H1 (cell line): ENCODE measurements around the gene ATP2B1. TPM values are rescaled to one million over a fixed set of nuclear protein-coding genes. Genes with fewer than 3 reads are reported as not detected.

Experiments used
- CTCF ChIA-PET: fragments of 300-600 bp; sonication (Branson Sonifier 250); formaldehyde crosslinking; loops from one replicate; lab custom pipeline; 2021; ENCODE audit not compliant: partially characterized antibody; lab: Charles Lee
- POLR2A ChIA-PET: fragments of 300-600 bp; sonication (Branson Sonifier 250); formaldehyde crosslinking; loops from one replicate; lab custom pipeline; 2021; ENCODE audit warnings: inconsistent platforms; ENCODE audit not compliant: partially characterized antibody; lab: Charles Lee
- DNase-seq, 2 experiments: peaks; one replicate each; pipeline versions ENCODE4 v3.0.0 to v3.0.0-alpha.2; 2010 to 2022; ENCODE audit warnings: low spot score in 2 of 2, low read depth in 1 of 2, mixed read lengths in 1 of 2
- FAIRE-seq: peaks from 2 replicates; lab custom pipeline; 2011; peaks lifted over from hg19 to GRCh38; lab: Jason Lieb, UNC
- H2AFZ ChIP-seq: 2 replicates; pipeline ENCODE4 v1.8.1; 2012; ENCODE audit warnings: low read length, inconsistent platforms
- H2AK5ac ChIP-seq: 2 replicates; pipeline ENCODE4 v1.6.1; 2013; ENCODE audit warnings: low read depth, low read length
- H2BK120ac ChIP-seq: replicated peaks from 2 replicates; pipeline ENCODE3; 2013; ENCODE audit warnings: low read depth, low read length, inconsistent platforms
- H2BK12ac ChIP-seq: 2 replicates; pipeline ENCODE4 v1.6.1; 2013; ENCODE audit warnings: low read depth, low read length
- H2BK15ac ChIP-seq: 2 replicates; pipeline ENCODE4 v1.6.1; 2013; ENCODE audit warnings: low read length
- H2BK20ac ChIP-seq: 2 replicates; pipeline ENCODE4 v1.6.1; 2013; ENCODE audit warnings: low read length
- H2BK5ac ChIP-seq: 2 replicates; pipeline ENCODE4 v1.6.1; 2013; ENCODE audit warnings: low read depth, low read length
- H3K14ac ChIP-seq: 2 replicates; pipeline ENCODE4 v1.6.1; 2013; ENCODE audit warnings: inconsistent platforms; ENCODE audit not compliant: insufficient read length
- H3K18ac ChIP-seq: 2 replicates; pipeline ENCODE4 v1.6.1; 2013; ENCODE audit warnings: low read length; ENCODE audit errors: extremely low read depth
- H3K23ac ChIP-seq: 2 replicates; pipeline ENCODE4 v1.6.1; 2013; ENCODE audit warnings: inconsistent platforms; ENCODE audit not compliant: insufficient read length
- H3K23me2 ChIP-seq: 2 replicates; pipeline ENCODE4 v1.6.1; 2013; ENCODE audit warnings: low read depth, low read length
- H3K27ac ChIP-seq: 2 replicates; pipeline ENCODE4 v1.6.1; 2011; ENCODE audit warnings: low read depth, low read length, inconsistent platforms
- H3K27me3 ChIP-seq, 4 experiments: replicated peaks in 1 of 4; 1 replicate in 1 of 4; 2 replicates in 3 of 4; pipeline versions ENCODE4 v1.6.1 to v1.8.1; 2011 to 2013; ENCODE audit warnings: low read length in 3 of 4, mild to moderate bottlenecking in 3 of 4, inconsistent platforms in 2 of 4, mixed read lengths in 2 of 4, moderate library complexity in 1 of 4; ENCODE audit not compliant: control insufficient read depth in 3 of 4, insufficient read depth in 3 of 4; ENCODE audit errors: extremely low read depth in 1 of 4
- H3K36me3 ChIP-seq, 4 experiments: 2 replicates each; pipeline versions ENCODE4 v1.6.1 to v1.8.1; 2011 to 2013; ENCODE audit warnings: mild to moderate bottlenecking in 4 of 4, low read length in 3 of 4, moderate library complexity in 2 of 4, control low read depth in 1 of 4, inconsistent platforms in 1 of 4; ENCODE audit not compliant: insufficient read depth in 4 of 4, control insufficient read depth in 2 of 4
- H3K4ac ChIP-seq: replicated peaks from 2 replicates; pipeline ENCODE3; 2013; ENCODE audit warnings: low read length, low read depth, mixed read lengths, inconsistent platforms; ENCODE audit not compliant: insufficient read length
- H3K4me1 ChIP-seq, 4 experiments: replicated peaks in 1 of 4; 1 replicate in 1 of 4; 2 replicates in 3 of 4; pipeline versions ENCODE4 v1.6.1 to v1.8.1; 2011 to 2013; ENCODE audit warnings: low read length in 3 of 4, inconsistent platforms in 2 of 4, mixed read lengths in 1 of 4; ENCODE audit not compliant: insufficient read depth in 4 of 4, control insufficient read depth in 3 of 4
- H3K4me2 ChIP-seq, 2 experiments: 2 replicates each; pipeline versions ENCODE4 v1.6.1 to v1.8.1; 2011 to 2013; ENCODE audit warnings: low read depth in 2 of 2, low read length in 2 of 2, control low read depth in 1 of 2, inconsistent platforms in 1 of 2, mild to moderate bottlenecking in 1 of 2; ENCODE audit not compliant: insufficient read depth in 1 of 2
- H3K4me3 ChIP-seq, 4 experiments: fragments of 200-600, 300-600 bp in 1 of 4; sonication (generic), shearing (Covaris generic), sonication (Bioruptor Twin) in 1 of 4; 2 replicates each; pipeline versions ENCODE4 v1.5.1 to v1.8.1; 2011 to 2016; ENCODE audit warnings: low read length in 4 of 4, low read depth in 3 of 4, control low read depth in 2 of 4, inconsistent platforms in 2 of 4, mild to moderate bottlenecking in 2 of 4, mixed read lengths in 1 of 4, moderate library complexity in 1 of 4; ENCODE audit not compliant: insufficient read depth in 2 of 4; ENCODE audit errors: extremely low read depth in 1 of 4
- H3K56ac ChIP-seq: replicated peaks from 2 replicates; pipeline ENCODE3; 2013; ENCODE audit warnings: low read depth, mild to moderate bottlenecking, mixed read lengths, low read length, inconsistent platforms; ENCODE audit not compliant: insufficient read length
- H3K79me1 ChIP-seq: 2 replicates; pipeline ENCODE4 v1.6.1; 2013; ENCODE audit warnings: low read depth, low read length, control low read depth
- H3K79me2 ChIP-seq, 2 experiments: 2 replicates each; pipeline versions ENCODE4 v1.6.1 to v1.8.1; 2012 to 2013; ENCODE audit warnings: low read length in 2 of 2, mild to moderate bottlenecking in 2 of 2, inconsistent platforms in 1 of 2; ENCODE audit not compliant: insufficient read depth in 2 of 2, control insufficient read depth in 1 of 2
- H3K9ac ChIP-seq, 4 experiments: replicated peaks in 1 of 4; 1 replicate in 1 of 4; 2 replicates in 3 of 4; pipeline versions ENCODE4 v1.6.1 to v1.8.1; 2011 to 2013; ENCODE audit warnings: low read depth in 3 of 4, low read length in 3 of 4, control low read depth in 2 of 4, mild to moderate bottlenecking in 2 of 4, moderate library complexity in 2 of 4, inconsistent platforms in 1 of 4; ENCODE audit errors: extremely low read depth in 1 of 4
- H3K9me3 ChIP-seq, 2 experiments: 2 replicates each; pipeline versions ENCODE4 v1.6.1 to v1.8.1; 2012 to 2013; ENCODE audit warnings: mild to moderate bottlenecking in 2 of 2, moderate library complexity in 2 of 2, control low read depth in 1 of 2, inconsistent platforms in 1 of 2, low read depth in 1 of 2, low read length in 1 of 2, mixed read lengths in 1 of 2; ENCODE audit not compliant: insufficient read depth in 2 of 2
- H4K20me1 ChIP-seq, 2 experiments: replicated peaks in 1 of 2; 2 replicates each; pipeline versions ENCODE3 to v1.8.1; 2011 to 2013; ENCODE audit warnings: inconsistent platforms in 2 of 2, low read length in 2 of 2, mild to moderate bottlenecking in 1 of 2; ENCODE audit not compliant: insufficient read depth in 2 of 2, control insufficient read depth in 1 of 2
- H4K5ac ChIP-seq: 2 replicates; pipeline ENCODE4 v1.6.1; 2013; ENCODE audit warnings: low read length, low read depth, mixed read lengths, inconsistent platforms; ENCODE audit not compliant: insufficient read length
- H4K8ac ChIP-seq: 2 replicates; pipeline ENCODE4 v1.8.0; 2013; ENCODE audit warnings: mild to moderate bottlenecking, moderate library complexity, low read length, inconsistent platforms; ENCODE audit not compliant: insufficient read depth; ENCODE audit errors: extremely low read depth
- H4K91ac ChIP-seq: replicated peaks from 2 replicates; pipeline ENCODE3; 2013; ENCODE audit warnings: low read length, mixed read lengths, inconsistent platforms; ENCODE audit not compliant: insufficient read length
- CTBP2 ChIP-seq: IDR thresholded peaks from 2 replicates; pipeline ENCODE4 v1.7.0; 2011; ENCODE audit warnings: borderline replicate concordance, mild to moderate bottlenecking, moderate library complexity, mixed read lengths, low read length; ENCODE audit not compliant: insufficient read depth, insufficient read length
- GTF2F1 ChIP-seq: IDR thresholded peaks from 2 replicates; pipeline ENCODE4 v1.6.1; 2012; ENCODE audit warnings: low read depth, low read length, improper control_type of control experiment, borderline replicate concordance
- JUND ChIP-seq: IDR thresholded peaks from 2 replicates; pipeline ENCODE4 v1.6.1; 2011; ENCODE audit warnings: mild to moderate bottlenecking, improper control_type of control experiment, low read length
- MAFK ChIP-seq: IDR thresholded peaks from 2 replicates; pipeline ENCODE4 v1.6.1; 2012; ENCODE audit warnings: low read depth, mild to moderate bottlenecking, improper control_type of control experiment, low read length
- POLR2A ChIP-seq, 2 experiments: IDR thresholded peaks; 1 replicate in 1 of 2; 2 replicates in 1 of 2; pipeline ENCODE4 v1.6.1; 2011; ENCODE audit warnings: low read depth in 2 of 2, low read length in 2 of 2, mild to moderate bottlenecking in 2 of 2; ENCODE audit errors: control extremely low read depth in 1 of 2
- SP1 ChIP-seq: IDR thresholded peaks from 2 replicates; pipeline ENCODE4 v1.6.1; 2011; ENCODE audit warnings: low read depth, low read length
- SRF ChIP-seq: IDR thresholded peaks from 2 replicates; pipeline ENCODE4 v1.6.1; 2011; ENCODE audit warnings: mild to moderate bottlenecking, low read depth, low read length, moderate library complexity
- SUZ12 ChIP-seq: fragments of 200-600 bp; sonication (generic); IDR thresholded peaks from 2 replicates; pipeline ENCODE4 v1.6.1; 2012; ENCODE audit warnings: mild to moderate bottlenecking, inconsistent platforms, low read length, moderate library complexity, mixed read lengths
- TAF1 ChIP-seq: IDR thresholded peaks from 2 replicates; pipeline ENCODE4 v1.6.1; 2011; ENCODE audit warnings: mild to moderate bottlenecking, low read depth, low read length
- TCF12 ChIP-seq: IDR thresholded peaks from 2 replicates; pipeline ENCODE4 v1.6.1; 2011; ENCODE audit warnings: low read depth, mild to moderate bottlenecking, low read length
- YY1 ChIP-seq: IDR thresholded peaks from 2 replicates; pipeline ENCODE4 v1.6.1; 2011; ENCODE audit warnings: low read depth, mild to moderate bottlenecking, low read length
- WGBS, 2 experiments: shearing (Covaris generic) in 1 of 2; methylation state at CpG; one replicate each; pipeline versions ENCODE4 v1.1.6 to v1.1.7; 2013 to 2015; ENCODE audit warnings: low lambda C conversion rate in 2 of 2, mixed read lengths in 2 of 2, inconsistent platforms in 1 of 2, low coverage in 1 of 2, missing lambda C conversion rate in 1 of 2; ENCODE audit not compliant: insufficient replicate concordance in 2 of 2, insufficient coverage in 1 of 2, insufficient read length in 1 of 2; ENCODE audit errors: extremely low coverage in 1 of 2, missing lambda C conversion rate in 1 of 2; 5-methylcytosine and 5-hydroxymethylcytosine counted together
- polyA plus RNA-seq, 7 experiments: library from polyadenylated mRNA; depleted of rRNA in 3 of 7; stranded (reverse) in 5 of 7; unstranded in 2 of 7; fragments of >200 nt in 5 of 7; fragments of 200-250 nt in 2 of 7; gene quantifications; 1 replicate in 5 of 7; 2 replicates in 1 of 7; 4 replicates in 1 of 7; pipeline versions ENCODE4 v1.2.1 to v1.2.3, GENCODE V29; 2011 to 2013; ENCODE audit warnings: missing spikeins in 2 of 7, mixed read lengths in 2 of 7
- total RNA-seq: library from RNA; stranded (reverse); fragmentation: NEBNext Ultra II Directional; extraction: Animal tissue kit (Norgen Biotek cat#: 25700); gene quantifications from 2 replicates; pipeline ENCODE4 v1.2.1, GENCODE V29; 2021
- TF ChIP-seq, protein P1 (sequence below), 3 experiments: IDR thresholded peaks; 1 replicate in 2 of 3; 2 replicates in 1 of 3; pipeline versions ENCODE4 v1.5.1 to v1.6.1; 2011; ENCODE audit warnings: low read length in 3 of 3, mild to moderate bottlenecking in 3 of 3, inconsistent platforms in 2 of 3, low read depth in 1 of 3, moderate library complexity in 1 of 3; ENCODE audit not compliant: insufficient read depth in 1 of 3; ENCODE audit errors: control extremely low read depth in 1 of 3
- TF ChIP-seq, protein P2 (sequence below): IDR thresholded peaks from 2 replicates; pipeline ENCODE4 v1.6.1; 2012; ENCODE audit warnings: inconsistent platforms

Gene ATP2B1
- total and polyA plus RNA-seq, 2 of the 8 experiments (the other 6 are each of a cell fraction or from before 2014, with no cell fraction given) = 4.3 to 32.0 TPM

- Histone ChIP-seq H3K14ac (no peak overlapping the region), H2AK5ac (no peak overlapping the region), H3K79me2 (no peaks in the 10 kb centered on the region), H4K20me1 (no peaks in the 10 kb centered on the region), H3K36me3 (no peaks in the 10 kb centered on the region), H3K23me2 (no peaks in the 10 kb centered on the region), H3K27ac (no peak overlapping the region), H3K56ac (no peak overlapping the region), H3K4ac (no peak overlapping the region), H4K91ac (no peak overlapping the region), H4K8ac (no peak overlapping the region), H3K4me2 (no peak overlapping the region), H2BK120ac (no peak overlapping the region), H3K4me1 (no peaks in the 10 kb centered on the region), H2BK20ac (no peak overlapping the region), H3K23ac (no peak overlapping the region), H3K79me1 (no peaks in the 10 kb centered on the region; the same call in 1 of the 2 replicates), H3K18ac (no peak overlapping the region), H3K9ac (no peak overlapping the region), H2BK12ac (no peak overlapping the region), H3K4me3 (no peak overlapping the region), H4K5ac (no peak overlapping the region), H3K9me3 (no peaks in the 10 kb centered on the region), H3K27me3 (no peaks in the 10 kb centered on the region), H2AFZ (no peak overlapping the region), H2BK5ac (no peak overlapping the region), H2BK15ac (no peak overlapping the region)
- CTCF ChIA-PET = no interaction called here
- FAIRE-seq (no peak), DNase-seq (no peak)
- WGBS, 2 experiments = 69% methylated on average over 5 of the region's 5 CpGs; no CpG with 5 or more reads in 1 of the 2 experiments
- POLR2A ChIA-PET = no interaction called here
- TF ChIP-seq POLR2A (IDR thresholded peaks at IDR 0.05; ENCODE audit: control extremely low read depth in 1 of 2, low read depth in 2 of 2, low read length in 2 of 2) (no peak), YY1 (no peak), CTBP2 (no peak), TAF1 (no peak), SRF (no peak), GTF2F1 (no peak), SUZ12 (no peak), SP1 (no peak), JUND (no peak), MAFK (no peak), TCF12 (no peak)
- TF ChIP-seq, protein P1, sequence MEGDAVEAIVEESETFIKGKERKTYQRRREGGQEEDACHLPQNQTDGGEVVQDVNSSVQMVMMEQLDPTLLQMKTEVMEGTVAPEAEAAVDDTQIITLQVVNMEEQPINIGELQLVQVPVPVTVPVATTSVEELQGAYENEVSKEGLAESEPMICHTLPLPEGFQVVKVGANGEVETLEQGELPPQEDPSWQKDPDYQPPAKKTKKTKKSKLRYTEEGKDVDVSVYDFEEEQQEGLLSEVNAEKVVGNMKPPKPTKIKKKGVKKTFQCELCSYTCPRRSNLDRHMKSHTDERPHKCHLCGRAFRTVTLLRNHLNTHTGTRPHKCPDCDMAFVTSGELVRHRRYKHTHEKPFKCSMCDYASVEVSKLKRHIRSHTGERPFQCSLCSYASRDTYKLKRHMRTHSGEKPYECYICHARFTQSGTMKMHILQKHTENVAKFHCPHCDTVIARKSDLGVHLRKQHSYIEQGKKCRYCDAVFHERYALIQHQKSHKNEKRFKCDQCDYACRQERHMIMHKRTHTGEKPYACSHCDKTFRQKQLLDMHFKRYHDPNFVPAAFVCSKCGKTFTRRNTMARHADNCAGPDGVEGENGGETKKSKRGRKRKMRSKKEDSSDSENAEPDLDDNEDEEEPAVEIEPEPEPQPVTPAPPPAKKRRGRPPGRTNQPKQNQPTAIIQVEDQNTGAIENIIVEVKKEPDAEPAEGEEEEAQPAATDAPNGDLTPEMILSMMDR (IDR thresholded peaks at IDR 0.05; ENCODE audit: control extremely low read depth in 1 of 3, insufficient read depth in 1 of 3, low read depth in 1 of 3, low read length in 3 of 3) = no peak
- TF ChIP-seq, protein P2, sequence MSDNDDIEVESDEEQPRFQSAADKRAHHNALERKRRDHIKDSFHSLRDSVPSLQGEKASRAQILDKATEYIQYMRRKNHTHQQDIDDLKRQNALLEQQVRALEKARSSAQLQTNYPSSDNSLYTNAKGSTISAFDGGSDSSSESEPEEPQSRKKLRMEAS = no peak
Observed at GRCh38 chr12:89642959-89643358, 65.7 kb downstream of the ATP2B1 start.
